Cardiac fibroblast (primary cell): ENCODE results near the gene COL27A1.

Experiments used
- DNase-seq, 2 donors: peaks; one replicate each; pipeline versions ENCODE4 v3.0.0 to v3.0.0-alpha.2; 2010; ENCODE audit warnings: low read depth in 2 of 2
- H3K4me3 ChIP-seq, 2 donors: replicated peaks in 1 of 2; 1 replicate in 1 of 2; 2 replicates in 1 of 2; pipeline ENCODE4 v1.5.1; 2011; ENCODE audit warnings: low read depth in 2 of 2, low read length in 2 of 2, mild to moderate bottlenecking in 2 of 2, moderate library complexity in 1 of 2
- CTCF ChIP-seq: IDR thresholded peaks from one replicate; pipeline ENCODE4 v1.5.1; 2011; ENCODE audit warnings: low read depth, mild to moderate bottlenecking, low read length, inconsistent platforms

COL27A1 gene

GRCh38 chr9:114229295-114229694 is 74.0 kb downstream of the COL27A1 start:
- no peak for TF ChIP-seq CTCF
- no peak for DNase-seq
- no peak overlapping the region for H3K4me3 ChIP-seq

DNA sequence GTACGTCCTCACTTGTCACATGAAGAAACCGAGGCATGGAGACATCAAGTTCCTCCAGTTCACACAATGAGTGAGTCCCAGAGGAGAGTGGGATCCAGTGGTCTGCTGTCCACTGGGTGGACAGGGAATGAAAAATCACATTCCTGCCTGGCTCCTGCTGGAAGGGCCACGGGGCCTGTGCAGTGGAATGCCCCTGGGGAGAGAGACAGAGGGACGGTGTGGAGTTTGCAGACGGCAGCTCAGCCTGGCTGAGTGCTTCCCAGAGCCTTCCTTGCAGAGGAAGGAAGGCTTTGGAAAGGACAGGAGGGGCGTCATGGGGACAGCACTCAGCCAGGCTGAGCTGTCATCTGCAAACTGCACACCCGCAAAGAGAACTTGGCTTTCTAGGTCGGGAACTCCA is 74.7 kb downstream of the COL27A1 start:
- no peak for TF ChIP-seq CTCF
- no peak for DNase-seq
- H3K4me3 ChIP-seq = no peak overlapping the region

- no peak overlapping the region for H3K4me3 ChIP-seq
- no peak for DNase-seq
- no peak for TF ChIP-seq CTCF
These were observed 75.9 kb downstream of the COL27A1 start for GRCh38 chr9:114231273-114231672.

DNA sequence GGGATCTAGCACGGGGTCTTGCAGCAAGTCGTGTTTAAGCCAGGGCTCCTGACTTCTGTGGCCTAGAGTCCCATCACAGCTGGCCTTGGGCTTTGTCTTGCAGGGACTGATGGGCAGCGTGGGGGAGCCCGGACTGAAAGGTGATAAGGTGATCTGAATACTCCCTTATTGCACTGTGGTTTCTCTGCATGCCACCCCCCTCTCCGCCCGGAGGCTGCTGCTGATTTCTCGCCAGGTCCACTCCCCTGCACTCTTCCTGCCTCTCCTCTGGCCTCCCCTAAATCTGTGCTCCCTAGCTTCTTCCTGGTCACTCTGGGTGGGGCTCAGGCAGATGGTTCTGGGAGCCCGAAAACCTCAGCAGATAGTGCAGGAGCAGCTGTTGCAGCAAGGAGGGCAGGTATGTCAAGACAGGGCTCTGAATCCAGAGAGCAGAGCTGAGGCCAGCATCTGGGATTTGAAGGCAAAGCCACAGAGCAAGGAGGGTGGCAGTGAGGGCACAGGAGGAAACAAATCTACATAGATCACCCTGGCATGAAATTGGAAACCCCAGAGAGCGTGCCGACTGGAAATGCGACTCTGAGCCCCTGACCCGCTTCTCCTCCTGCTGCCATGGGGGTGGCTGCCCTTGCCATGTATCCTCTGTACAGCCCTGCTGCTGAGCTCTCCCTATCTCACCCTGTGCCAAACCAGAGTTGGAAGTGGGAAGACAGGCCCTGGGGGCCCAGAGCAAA is 76.5 kb downstream of the COL27A1 start:
- H3K4me3 ChIP-seq = no peak overlapping the region
- no peak for TF ChIP-seq CTCF
- DNase-seq = no peak

GRCh38 chr9:114233491-114234185 is 78.3 kb downstream of the COL27A1 start:
- no peak for DNase-seq
- TF ChIP-seq CTCF = no peak
- H3K4me3 ChIP-seq = no peak overlapping the region

GRCh38 chr9:114235033-114235661 is 79.8 kb downstream of the COL27A1 start:
- no peak overlapping the region for H3K4me3 ChIP-seq
- no peak for DNase-seq
- no peak for TF ChIP-seq CTCF
